SU-DHL-6 (cell line): ENCODE data around the gene MATCAP1.

Source experiments
- H2AFZ ChIP-seq: fragments of 200-600 bp; sonication (generic); 2 replicates; pipeline ENCODE4 v1.6.1; 2014; ENCODE audit warnings: low read depth, mild to moderate bottlenecking, moderate library complexity, mixed read lengths, antibody characterized with exemption, low read length; ENCODE audit not compliant: severe bottlenecking
- H3F3A ChIP-seq: fragments of 200-600 bp; shearing (Covaris generic); 2 replicates; pipeline ENCODE4 v1.6.0; 2016; ENCODE audit warnings: antibody characterized with exemption, mild to moderate bottlenecking; ENCODE audit not compliant: insufficient read depth
- H3K27ac ChIP-seq: fragments of 200-600 bp; sonication (generic); 2 replicates; pipeline ENCODE4 v1.5.1; 2016; ENCODE audit warnings: low read depth, mild to moderate bottlenecking, low read length, moderate library complexity, mixed read lengths
- H3K27me3 ChIP-seq: fragments of 200-600 bp; sonication (generic), shearing (Covaris generic); 2 replicates; pipeline ENCODE4 v1.6.0; 2014; ENCODE audit warnings: mild to moderate bottlenecking, low read length
- H3K36me3 ChIP-seq: fragments of 200-600 bp; sonication (generic); 2 replicates; pipeline ENCODE4 v1.6.1; 2014; ENCODE audit warnings: mild to moderate bottlenecking, low read length, mixed read lengths
- H3K4me2 ChIP-seq: fragments of 300-600, 200-600 bp; shearing (Covaris generic), sonication (generic); 2 replicates; pipeline ENCODE4 v1.6.0; 2014; ENCODE audit warnings: low read length, low read depth, mild to moderate bottlenecking; ENCODE audit not compliant: poor library complexity, severe bottlenecking
- H3K4me3 ChIP-seq: fragments of 200-600 bp; sonication (generic); 2 replicates; pipeline ENCODE4 v1.5.1; 2014; ENCODE audit warnings: antibody characterized with exemption, low read length, mild to moderate bottlenecking, mixed read lengths; ENCODE audit not compliant: insufficient read depth, poor library complexity, severe bottlenecking
- H3K79me2 ChIP-seq: fragments of 200-600 bp; sonication (generic); 2 replicates; pipeline ENCODE4 v1.6.1; 2014; ENCODE audit warnings: mild to moderate bottlenecking, low read length, moderate library complexity; ENCODE audit not compliant: insufficient read depth
- H3K9ac ChIP-seq: fragments of 200-600 bp; sonication (generic); 2 replicates; pipeline ENCODE4 v1.7.0; 2014; ENCODE audit warnings: mild to moderate bottlenecking, low read length
- H3K9me2 ChIP-seq: fragments of 200-600 bp; sonication (generic); replicated peaks from 2 replicates; pipeline ENCODE4 v1.6.1; 2014; ENCODE audit warnings: low read length; ENCODE audit not compliant: insufficient read depth
- H3K9me3 ChIP-seq: fragments of 200-600 bp; sonication (generic); 2 replicates; pipeline ENCODE4 v1.6.1; 2014; ENCODE audit warnings: low read length, mixed read lengths; ENCODE audit not compliant: insufficient read depth
- H4K20me1 ChIP-seq: fragments of 200-600 bp; sonication (generic); 2 replicates; pipeline ENCODE4 v1.6.1; 2014; ENCODE audit warnings: low read depth, mild to moderate bottlenecking, antibody characterized with exemption, low read length, moderate library complexity, mixed read lengths
- CTCF ChIP-seq: fragments of 200-600 bp; sonication (generic); IDR thresholded peaks from one replicate; pipeline ENCODE4 v1.5.1; 2017; ENCODE audit warnings: antibody characterized with exemption, mild to moderate bottlenecking, low read length, moderate library complexity; ENCODE audit not compliant: insufficient read depth, poor library complexity, severe bottlenecking
- EZH2phosphoT487 ChIP-seq: fragments of 200-600 bp; sonication (generic), shearing (Covaris generic); conservative IDR thresholded peaks from 2 replicates; pipeline ENCODE4 v1.6.1; 2018; ENCODE audit warnings: mild to moderate bottlenecking, antibody characterized with exemption, low read length, moderate library complexity, mixed read lengths

Gene MATCAP1

DNA sequence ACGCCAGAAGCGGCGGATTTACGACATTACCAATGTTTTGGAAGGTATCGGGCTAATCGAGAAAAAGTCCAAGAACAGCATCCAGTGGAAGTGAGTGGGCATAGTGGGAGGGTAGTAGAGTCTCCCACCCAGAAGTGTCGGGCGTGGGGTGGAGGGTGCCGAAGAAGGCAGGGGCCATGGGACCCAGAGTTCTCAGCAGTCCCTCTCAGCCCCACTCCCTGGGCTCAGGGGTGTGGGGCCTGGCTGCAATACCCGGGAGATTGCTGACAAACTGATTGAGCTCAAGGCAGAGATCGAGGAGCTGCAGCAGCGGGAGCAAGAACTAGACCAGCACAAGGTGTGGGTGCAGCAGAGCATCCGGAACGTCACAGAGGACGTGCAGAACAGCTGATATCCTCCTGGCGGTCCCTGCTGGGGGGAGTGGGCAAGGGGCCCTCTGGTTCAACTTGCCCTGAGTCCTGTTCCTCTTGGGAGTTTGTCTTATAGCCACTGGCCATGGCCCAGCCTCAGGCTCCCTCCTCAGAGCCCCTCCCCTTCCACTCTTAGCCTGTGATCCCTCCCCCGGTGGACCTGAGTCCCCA, 9.1 kb upstream of the MATCAP1 start:
- no peaks in the 10 kb centered on the region for H4K20me1 ChIP-seq
- no peak for TF ChIP-seq CTCF
- no peak for TF ChIP-seq EZH2phosphoT487
- peak overlapping the region; percentile 92 for H3K4me2 ChIP-seq
- H3K9me3 ChIP-seq: no peaks in the 10 kb centered on the region
- H3F3A ChIP-seq: no peaks in the 10 kb centered on the region
- H3K27me3 ChIP-seq: no peaks in the 10 kb centered on the region
- no peak overlapping the region for H2AFZ ChIP-seq
- no peaks in the 10 kb centered on the region for H3K9me2 ChIP-seq
- H3K9ac ChIP-seq: peak overlapping the region; percentile 94
- H3K4me3 ChIP-seq: peak overlapping the region; percentile 92
- no peak overlapping the region for H3K27ac ChIP-seq
- H3K36me3 ChIP-seq: no peaks in the 10 kb centered on the region
- H3K79me2 ChIP-seq: peaks cover 24% of the 10 kb centered on the region

DNA sequence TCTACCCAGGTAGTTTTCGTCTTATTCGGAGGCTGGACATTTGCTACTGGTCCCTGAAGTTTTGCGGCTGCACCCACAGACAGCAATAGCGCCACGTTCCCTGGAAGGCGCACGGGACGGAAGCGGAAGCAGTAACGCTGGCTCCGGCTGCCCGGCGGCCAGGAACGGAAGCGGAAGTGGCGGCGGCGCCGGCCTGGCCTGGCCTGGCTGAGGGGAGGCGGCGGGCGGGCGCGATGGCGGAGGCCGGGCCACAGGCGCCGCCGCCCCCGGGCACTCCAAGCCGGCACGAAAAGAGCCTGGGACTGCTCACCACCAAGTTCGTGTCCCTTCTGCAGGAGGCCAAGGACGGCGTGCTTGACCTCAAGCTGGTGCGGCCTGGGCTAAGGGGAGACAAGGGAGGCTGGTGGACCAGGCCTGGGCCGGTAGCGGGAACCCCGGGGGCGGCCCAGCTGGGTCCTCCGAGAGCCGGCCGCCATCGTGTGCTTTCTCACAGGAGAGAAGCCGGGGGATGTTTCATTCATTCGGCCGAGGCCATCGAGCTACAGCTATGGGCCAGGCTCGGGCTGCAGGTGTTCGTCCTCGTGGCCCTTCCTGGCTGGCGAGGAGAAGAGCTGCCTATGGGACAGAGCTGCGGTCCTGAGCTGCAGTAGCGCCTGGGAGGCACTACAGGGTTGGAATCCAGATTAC, 8.4 kb upstream of the MATCAP1 start, which contains the start of gene E2F4:
Gene E2F4 (plus strand): TSS at position 161 of the 687 bp plus-strand sequence. CDS start 73 bp downstream, at position 234.
- TF ChIP-seq CTCF: no peak
- no peak for TF ChIP-seq EZH2phosphoT487
- Histone ChIP-seq H3K36me3 (no peaks in the 10 kb centered on the region), H3K4me3 (peak within 1 kb of the TSS; percentile 92)

DNA sequence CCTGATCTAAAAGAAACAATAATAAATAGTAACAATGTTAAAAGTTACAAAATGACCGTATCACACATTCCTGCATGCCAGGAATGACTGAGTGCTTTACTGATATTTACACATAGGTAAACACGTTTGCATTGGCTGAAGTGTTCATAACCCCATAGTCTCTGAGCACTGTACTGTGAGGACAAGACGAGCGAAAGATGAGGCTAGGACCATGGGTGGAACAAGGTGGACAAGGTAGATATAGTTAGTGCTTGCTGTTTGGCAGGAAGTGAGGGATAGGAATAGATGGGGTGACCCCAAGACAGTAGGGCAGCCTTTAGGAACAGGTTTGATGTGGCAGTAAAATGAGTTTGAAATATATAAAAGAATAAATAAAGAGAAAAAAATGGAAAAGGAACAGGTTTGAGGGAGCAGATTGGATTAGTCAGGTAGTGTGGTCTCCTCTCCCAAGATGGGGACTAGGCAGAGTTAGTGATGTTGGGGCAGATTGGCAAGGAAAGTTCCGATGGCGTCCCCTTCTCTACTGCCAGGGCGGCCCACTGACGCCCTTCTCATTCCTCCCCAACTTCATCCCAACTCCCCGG, 7.7 kb upstream of the MATCAP1 start:
- Histone ChIP-seq H3K36me3 (no peaks in the 10 kb centered on the region), H3F3A (no peaks in the 10 kb centered on the region), H3K9me2 (no peaks in the 10 kb centered on the region), H3K27me3 (no peaks in the 10 kb centered on the region), H3K4me3 (no peak overlapping the region), H2AFZ (peak overlapping the region; percentile 66), H3K9ac (peak overlapping the region; percentile 94), H3K4me2 (peak overlapping the region; percentile 52), H3K9me3 (no peaks in the 10 kb centered on the region), H3K79me2 (peaks cover 24% of the 10 kb centered on the region), H4K20me1 (no peaks in the 10 kb centered on the region), H3K27ac (no peak overlapping the region)
- TF ChIP-seq EZH2phosphoT487 (no peak), CTCF (no peak)

More for the DNA sequence above, 8.4 kb upstream of the MATCAP1 start, which contains the start of gene E2F4:
- no peaks in the 10 kb centered on the region for H3K9me3 ChIP-seq
- no peaks in the 10 kb centered on the region for H3K27me3 ChIP-seq
- H4K20me1 ChIP-seq: no peaks in the 10 kb centered on the region
- H3K79me2 ChIP-seq: peaks cover 24% of the 10 kb centered on the region
- peak within 1 kb of the TSS; percentile 31; the same call in 1 of the 2 replicates for H3K27ac ChIP-seq
- peak within 1 kb of the TSS; percentile 66 for H2AFZ ChIP-seq
- H3F3A ChIP-seq: no peaks in the 10 kb centered on the region
- no peaks in the 10 kb centered on the region for H3K9me2 ChIP-seq
- peak within 1 kb of the TSS; percentile 94 for H3K9ac ChIP-seq
- peak within 1 kb of the TSS; percentile 92 for H3K4me2 ChIP-seq
